Mononuclear cell (primary cell): Measurements from ENCODE around the gene RALB. TPM values are rescaled to one million over a fixed set of nuclear protein-coding genes. Genes with fewer than 3 reads are reported as not detected.
"Not testable (repeated sequence)": the region's sequence is repeated elsewhere in the genome, so short reads cannot be mapped to it uniquely, and the experiment has no call there.

Experiments used
- H3K27me3 ChIP-seq: 2 replicates; pipeline ENCODE4 v1.6.0; 2011; ENCODE audit warnings: low read length, control low read depth; ENCODE audit not compliant: insufficient read depth
- H3K4me1 ChIP-seq: 2 replicates; pipeline ENCODE4 v1.5.1; 2011; ENCODE audit warnings: mild to moderate bottlenecking, low read length, control low read depth; ENCODE audit not compliant: insufficient read depth
- H3K4me3 ChIP-seq: 2 replicates; pipeline ENCODE4 v1.5.1; 2011; ENCODE audit warnings: mild to moderate bottlenecking, low read length, moderate library complexity
- H3K9me3 ChIP-seq: 2 replicates; pipeline ENCODE4 v1.5.1; 2011; ENCODE audit warnings: low read depth, mild to moderate bottlenecking, control low read depth, low read length
- total RNA-seq: library from RNA; depleted of rRNA; stranded (reverse); fragments of >200 nt; gene quantifications from one replicate; pipeline ENCODE4 v1.2.3, GENCODE V29; 2012

RALB gene
- total RNA-seq, 1 donor = 22.1 TPM

DNA sequence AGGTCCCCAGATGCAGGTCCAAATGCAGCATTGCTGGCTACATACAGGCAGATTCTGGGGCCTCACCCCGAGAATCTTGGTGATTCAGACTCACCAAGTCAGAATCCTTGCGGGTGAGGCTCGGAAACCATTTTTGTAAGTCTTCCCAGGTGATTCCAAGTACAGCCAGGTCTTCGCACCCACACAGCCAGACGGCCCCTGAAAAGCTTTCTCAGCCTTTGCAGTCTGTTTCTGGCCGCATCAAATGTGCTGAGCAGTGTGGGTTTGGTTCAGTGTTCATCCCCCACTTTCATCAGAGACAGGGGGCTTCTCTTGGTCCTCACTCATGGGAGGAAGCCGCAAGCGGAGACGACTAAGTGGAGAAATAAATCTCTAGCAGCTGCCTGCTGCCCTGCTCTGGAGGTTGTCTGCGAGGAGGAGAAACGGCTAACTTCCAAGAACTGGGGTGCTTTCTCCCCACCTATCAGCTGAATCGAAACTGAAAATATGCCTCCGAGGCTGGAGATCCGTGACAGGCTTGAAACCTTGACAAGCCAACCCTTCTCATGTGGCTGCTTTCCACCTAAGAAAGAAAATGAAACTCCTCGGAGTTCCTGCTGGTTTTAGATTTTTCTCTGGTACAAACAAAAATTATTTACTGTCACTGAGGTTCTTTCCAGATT is 20.5 kb upstream of the RALB start:
- H3K4me3 ChIP-seq = peak overlapping the region; percentile 58
- H3K9me3 ChIP-seq = no peaks in the 10 kb centered on the region
- H3K27me3 ChIP-seq = no peaks in the 10 kb centered on the region
- peaks cover 38% of the 10 kb centered on the region for H3K4me1 ChIP-seq

DNA sequence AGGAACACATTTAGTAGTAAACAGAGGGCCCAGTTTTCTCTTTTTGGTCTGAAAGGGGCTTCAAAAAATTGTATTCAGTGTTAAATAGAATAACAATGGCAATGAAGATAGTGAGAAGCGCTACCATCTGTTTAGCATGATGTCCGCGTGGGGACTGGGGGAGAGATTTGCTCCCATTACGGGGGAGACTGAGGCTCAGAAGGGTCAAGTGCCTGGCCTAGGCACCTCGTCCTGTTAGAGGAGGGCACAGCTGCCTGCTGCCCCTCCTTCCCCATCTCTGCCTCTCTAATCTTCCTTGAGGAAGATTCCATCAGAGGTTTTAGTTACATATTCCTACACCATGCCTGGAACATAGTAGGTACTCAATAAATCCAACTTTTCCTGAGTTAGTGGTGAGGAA is 19.4 kb upstream of the RALB start:
- H3K4me3 ChIP-seq = no peak overlapping the region

DNA sequence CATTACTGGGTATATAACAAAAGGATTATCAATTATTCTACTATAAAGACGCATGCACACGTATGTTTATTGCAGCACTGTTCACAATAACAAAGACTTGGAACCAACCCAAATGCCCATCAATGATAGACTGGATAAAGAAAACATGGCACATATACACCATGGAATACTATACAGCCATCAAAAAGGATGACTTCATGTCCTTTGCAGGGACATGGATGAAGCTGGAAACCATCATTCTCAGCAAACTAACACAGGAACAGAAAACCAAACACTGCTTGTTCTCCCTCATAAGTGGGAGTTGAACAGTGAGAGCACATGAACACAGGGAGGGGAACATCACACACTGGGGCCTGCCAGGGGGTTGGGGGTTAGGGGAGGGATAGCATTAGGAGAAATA is 17.5 kb upstream of the RALB start:
- H3K9me3 ChIP-seq, H3K4me3 ChIP-seq, H3K27me3 ChIP-seq: not testable (repeated sequence)
- peaks cover 29% of the 10 kb centered on the region for H3K4me1 ChIP-seq

More for the DNA sequence above, 19.4 kb upstream of the RALB start:
- H3K4me1 ChIP-seq = peaks cover 38% of the 10 kb centered on the region
- no peaks in the 10 kb centered on the region for H3K27me3 ChIP-seq
- H3K9me3 ChIP-seq = no peaks in the 10 kb centered on the region

DNA sequence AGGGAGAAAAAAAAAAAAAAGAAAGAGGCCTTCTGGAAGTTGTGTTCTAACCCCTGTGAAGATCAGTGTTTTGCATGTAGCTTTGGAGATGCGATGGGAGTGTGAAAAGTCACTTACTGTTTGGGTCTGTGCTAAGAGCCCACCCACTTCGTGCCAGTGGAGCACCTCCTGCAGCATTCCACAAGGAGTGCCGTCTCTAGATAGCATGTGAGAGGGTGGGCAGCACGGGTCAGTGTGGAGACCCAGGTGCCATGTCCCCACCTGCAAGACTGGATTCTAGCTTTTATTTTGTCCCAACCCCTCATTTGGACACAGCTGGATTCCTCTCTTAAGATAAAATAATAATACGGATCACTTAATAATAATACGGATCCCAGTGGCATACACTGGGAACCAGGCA is 17.0 kb upstream of the RALB start:
- Histone ChIP-seq H3K4me1 (peaks cover 26% of the 10 kb centered on the region), H3K27me3 (no peaks in the 10 kb centered on the region), H3K9me3 (no peaks in the 10 kb centered on the region), H3K4me3 (no peak overlapping the region)

GRCh38 chr2:120236316-120236715 is 16.3 kb upstream of the RALB start:
- Histone ChIP-seq H3K9me3 (no peaks in the 10 kb centered on the region), H3K27me3 (no peaks in the 10 kb centered on the region), H3K4me1 (peaks cover 20% of the 10 kb centered on the region), H3K4me3 (no peak overlapping the region)

GRCh38 chr2:120236791-120237190 is 15.9 kb upstream of the RALB start:
- Histone ChIP-seq H3K4me3 (no peak overlapping the region), H3K27me3 (no peaks in the 10 kb centered on the region), H3K9me3 (no peaks in the 10 kb centered on the region), H3K4me1 (peaks cover 19% of the 10 kb centered on the region)

GRCh38 chr2:120237491-120237902 is 15.2 kb upstream of the RALB start:
- peaks cover 17% of the 10 kb centered on the region for H3K4me1 ChIP-seq
- H3K27me3 ChIP-seq = no peaks in the 10 kb centered on the region
- no peaks in the 10 kb centered on the region for H3K9me3 ChIP-seq
- H3K4me3 ChIP-seq = no peak overlapping the region

GRCh38 chr2:120238728-120239487 is 13.7 kb upstream of the RALB start:
- Histone ChIP-seq H3K4me3 (no peak overlapping the region), H3K9me3 (no peaks in the 10 kb centered on the region), H3K4me1 (peaks cover 7% of the 10 kb centered on the region), H3K27me3 (no peaks in the 10 kb centered on the region)

DNA sequence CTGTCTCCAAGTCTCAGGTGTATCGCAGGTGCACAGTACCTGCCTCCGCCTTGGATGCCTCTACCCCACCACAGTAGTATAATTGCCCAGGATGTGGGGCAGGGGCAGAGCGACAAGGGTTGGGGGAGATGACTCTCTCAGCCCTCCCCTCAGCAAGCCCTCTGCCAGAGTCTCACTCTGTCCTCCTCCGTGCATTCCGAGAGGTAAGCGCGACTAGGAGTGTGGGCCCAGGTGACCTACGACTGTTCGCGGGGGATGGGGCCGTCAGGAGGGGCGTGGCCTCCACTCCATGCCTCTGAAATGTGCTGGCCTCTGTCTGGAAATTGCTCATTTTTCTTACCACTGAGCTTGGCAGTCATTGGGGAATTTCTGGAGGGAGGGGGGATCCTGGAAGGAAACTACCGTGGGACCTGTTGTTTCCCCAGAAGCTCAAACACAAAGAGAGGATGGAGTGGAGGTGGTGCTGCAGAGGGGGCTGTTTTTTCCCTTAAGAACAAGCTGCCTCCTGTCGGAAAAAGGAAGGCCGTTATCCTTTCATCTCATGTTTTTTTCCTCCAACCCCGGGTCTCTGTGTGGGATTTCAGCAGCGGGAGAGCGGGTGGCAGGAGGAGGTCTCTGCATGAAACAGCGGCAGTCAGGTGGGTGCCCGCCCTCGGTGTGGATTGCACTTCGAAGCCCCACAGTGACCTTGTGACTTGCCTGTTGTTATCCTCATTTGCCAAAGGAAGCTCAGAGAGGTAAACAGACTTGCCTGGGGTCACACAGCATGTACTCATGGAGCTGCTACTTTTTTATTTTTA is 13.0 kb upstream of the RALB start:
- Histone ChIP-seq H3K4me1 (peaks cover 7% of the 10 kb centered on the region), H3K27me3 (no peaks in the 10 kb centered on the region), H3K9me3 (no peaks in the 10 kb centered on the region), H3K4me3 (no peak overlapping the region)

DNA sequence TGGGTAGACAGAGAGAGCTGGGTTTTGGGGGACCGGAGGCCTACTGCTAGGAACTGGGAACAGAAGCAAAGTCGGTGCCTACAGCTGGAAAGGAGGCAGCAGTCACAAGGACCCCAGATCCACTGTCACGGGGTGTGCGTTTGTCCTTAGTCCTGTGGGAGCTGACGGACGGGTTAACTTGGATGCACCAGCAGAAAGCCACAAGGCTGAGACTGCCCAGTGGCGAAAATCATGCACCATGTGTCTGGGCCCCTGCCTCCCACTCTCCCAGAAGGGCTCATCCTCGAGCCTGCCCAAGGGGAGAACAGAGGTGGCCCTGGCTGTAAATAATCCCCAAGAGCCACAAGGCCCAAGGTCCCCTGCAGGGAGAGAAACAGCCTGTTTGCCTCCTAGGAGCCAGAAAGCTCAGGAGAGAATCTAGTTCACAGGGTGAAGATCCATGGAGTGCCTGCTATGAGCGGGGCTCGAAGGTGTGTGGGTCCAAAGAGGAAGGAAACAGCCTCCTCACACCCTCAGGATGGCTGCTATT is 11.7 kb upstream of the RALB start:
- H3K9me3 ChIP-seq = no peaks in the 10 kb centered on the region
- H3K4me3 ChIP-seq = no peak overlapping the region
- no peaks in the 10 kb centered on the region for H3K27me3 ChIP-seq
- peaks cover 7% of the 10 kb centered on the region for H3K4me1 ChIP-seq

GRCh38 chr2:120241684-120242083 is 11.0 kb upstream of the RALB start:
- peaks cover 7% of the 10 kb centered on the region for H3K4me1 ChIP-seq
- H3K9me3 ChIP-seq = no peaks in the 10 kb centered on the region
- no peak overlapping the region for H3K4me3 ChIP-seq

DNA sequence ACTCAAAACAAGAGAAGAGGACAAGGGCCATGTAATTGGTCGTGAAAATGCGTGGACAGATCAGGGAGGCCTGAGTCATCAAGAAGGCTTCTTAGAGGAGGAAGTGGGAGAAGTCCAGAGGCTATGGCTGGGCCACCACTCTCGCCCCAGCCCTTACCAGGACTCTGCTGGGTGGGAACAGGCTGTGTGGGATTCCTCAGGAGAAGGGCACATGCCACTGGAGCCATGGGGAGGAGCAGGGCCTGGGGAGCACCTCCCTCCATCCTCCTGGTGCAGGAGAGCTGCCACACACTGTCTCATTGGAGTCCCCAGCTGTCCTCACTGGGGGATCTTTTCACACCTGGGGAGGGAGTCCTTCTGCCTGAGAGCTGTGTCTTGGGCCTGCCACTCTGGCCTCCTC is 9.4 kb upstream of the RALB start:
- Histone ChIP-seq H3K9me3 (no peaks in the 10 kb centered on the region), H3K27me3 (no peaks in the 10 kb centered on the region), H3K4me1 (peaks cover 7% of the 10 kb centered on the region), H3K4me3 (no peak overlapping the region)

More at GRCh38 chr2:120241684-120242083, 11.0 kb upstream of the RALB start:
- no peaks in the 10 kb centered on the region for H3K27me3 ChIP-seq

GRCh38 chr2:120243875-120244553 is 8.6 kb upstream of the RALB start:
- H3K9me3 ChIP-seq = no peaks in the 10 kb centered on the region
- H3K4me3 ChIP-seq = no peak overlapping the region
- H3K4me1 ChIP-seq = peaks cover 7% of the 10 kb centered on the region
- no peaks in the 10 kb centered on the region for H3K27me3 ChIP-seq

GRCh38 chr2:120244656-120245519 is 7.8 kb upstream of the RALB start:
- H3K4me3 ChIP-seq = no peak overlapping the region
- no peaks in the 10 kb centered on the region for H3K27me3 ChIP-seq
- peaks cover 7% of the 10 kb centered on the region for H3K4me1 ChIP-seq
- H3K9me3 ChIP-seq = no peaks in the 10 kb centered on the region
